Measurements from ENCODE around the gene PPP2R2C.

The PPP2R2C gene

GRCh38 chr4:6449746-6450369 lies 22.6 kb downstream of the PPP2R2C start:
- no peak for DNase-seq (ENCODE audit: low spot score)

- no peak for DNase-seq (ENCODE audit: low spot score)
Observed at GRCh38 chr4:6449335-6449734, 23.1 kb downstream of the PPP2R2C start.

DNA sequence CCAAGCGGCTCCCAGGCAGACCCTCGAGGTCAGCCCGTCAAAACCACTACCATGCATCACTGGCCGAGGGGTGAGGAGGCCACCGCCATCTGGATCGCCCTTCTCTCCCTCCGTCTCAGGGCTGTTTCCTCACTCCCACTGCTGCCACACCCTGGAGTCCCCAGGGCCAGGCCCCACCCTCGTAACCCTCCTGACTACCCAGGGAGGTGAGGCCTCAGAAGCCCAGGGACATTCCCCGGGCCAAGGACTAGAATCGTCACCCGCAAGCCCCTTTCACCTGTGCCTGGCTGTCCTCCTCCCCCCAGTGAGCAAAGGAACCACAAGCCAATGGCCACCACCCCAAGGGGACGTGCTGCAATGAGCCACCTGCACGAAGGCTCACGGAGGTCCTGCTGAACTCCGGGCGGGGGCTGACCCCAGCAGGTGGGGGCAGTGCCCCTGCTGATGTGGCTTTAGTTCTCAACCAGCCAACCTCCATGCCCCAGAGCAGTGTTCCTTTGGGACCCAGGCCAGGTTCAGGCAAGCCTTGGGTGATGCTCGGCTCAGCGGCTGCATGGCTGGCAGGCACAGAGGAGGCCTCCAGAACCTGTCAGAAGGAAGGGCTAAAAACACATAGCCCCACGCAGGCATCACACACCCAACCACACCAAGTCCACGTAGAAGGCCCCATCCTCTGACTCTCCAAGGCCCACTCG lies 23.8 kb downstream of the PPP2R2C start:
- DNase-seq (ENCODE audit: low spot score), result no peak

DNA sequence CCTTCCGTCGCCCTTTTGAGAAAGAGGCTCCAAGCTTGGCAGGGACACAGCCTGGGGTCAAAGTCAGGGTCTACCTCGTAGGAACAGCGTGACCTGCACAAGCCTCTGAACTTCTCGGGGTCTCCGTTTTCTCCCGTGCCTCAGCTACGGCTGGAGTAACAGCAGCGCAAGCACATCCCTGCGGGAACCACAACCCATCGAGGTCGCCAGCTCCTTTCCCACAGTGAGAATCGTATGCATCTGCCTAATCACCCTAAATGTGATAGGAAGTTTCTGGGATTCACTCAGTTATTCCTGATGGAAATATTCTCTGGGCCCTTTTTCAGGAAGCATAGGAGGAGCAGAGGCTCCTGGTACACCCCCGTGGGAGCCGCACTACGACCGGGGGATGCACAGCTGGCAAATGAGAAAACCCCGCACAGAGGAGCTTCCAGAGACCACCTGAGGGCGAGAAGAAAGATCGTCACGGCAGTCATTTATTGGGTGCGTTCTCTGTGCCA lies 24.7 kb downstream of the PPP2R2C start:
- DNase-seq (ENCODE audit: low spot score), result no peak

GRCh38 chr4:6446538-6447451 lies 25.6 kb downstream of the PPP2R2C start:
- DNase-seq (ENCODE audit: low spot score), result no peak

- DNase-seq (ENCODE audit: low spot score), result no peak
Observed at GRCh38 chr4:6446130-6446482, 26.3 kb downstream of the PPP2R2C start.

GRCh38 chr4:6445403-6446129 lies 26.8 kb downstream of the PPP2R2C start:
- no peak for DNase-seq (ENCODE audit: low spot score)

GRCh38 chr4:6444582-6444981 lies 27.8 kb downstream of the PPP2R2C start:
- no peak for DNase-seq (ENCODE audit: low spot score)

DNA sequence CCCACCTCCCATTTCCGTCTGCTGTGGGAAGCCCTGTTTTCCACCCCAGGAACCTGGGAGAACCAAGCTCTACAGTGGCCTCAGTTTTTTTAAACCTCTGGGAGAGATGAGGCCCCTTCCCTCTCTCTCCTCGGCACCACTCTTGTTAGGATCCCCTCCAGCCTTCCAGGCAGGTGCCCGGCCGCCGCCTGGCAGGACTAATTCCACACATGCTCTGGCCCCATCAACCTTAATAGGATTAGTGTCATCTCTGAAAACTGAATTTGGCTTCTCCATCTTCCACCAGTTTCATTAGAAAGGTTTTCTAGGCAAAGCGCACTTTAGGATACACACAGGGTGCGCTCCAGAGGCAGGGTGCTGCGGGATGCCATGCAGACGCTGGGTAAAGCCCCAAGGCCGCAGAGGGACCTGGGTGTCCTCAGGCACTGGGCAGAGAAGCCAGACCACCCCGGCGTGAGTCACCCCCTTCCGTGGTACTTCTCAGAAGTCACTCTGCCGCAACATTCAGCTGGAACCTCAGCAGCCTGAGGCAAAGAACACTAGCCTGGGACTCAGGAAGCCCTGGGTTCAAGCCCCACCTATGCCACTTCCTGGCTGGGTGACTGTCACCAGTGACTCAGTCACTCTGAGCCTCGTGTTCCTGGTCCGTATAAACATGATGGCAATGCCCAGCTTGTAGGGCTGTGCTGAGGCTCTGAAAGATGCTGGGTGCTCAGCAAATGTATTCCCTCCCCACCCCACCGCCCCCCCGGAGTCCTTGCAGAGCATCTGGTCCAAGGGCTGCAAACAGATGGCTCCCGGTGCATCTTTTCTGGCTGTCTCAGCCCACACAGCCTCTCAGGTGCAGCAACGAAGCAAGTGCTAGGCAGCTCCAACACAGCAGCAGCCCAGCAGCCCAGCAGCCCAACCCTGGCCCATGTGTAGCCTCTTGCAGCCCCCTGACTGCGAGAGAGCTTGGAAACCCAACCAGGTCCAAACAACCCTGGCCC lies 29.1 kb downstream of the PPP2R2C start:
- no peak for DNase-seq (ENCODE audit: low spot score)

DNA sequence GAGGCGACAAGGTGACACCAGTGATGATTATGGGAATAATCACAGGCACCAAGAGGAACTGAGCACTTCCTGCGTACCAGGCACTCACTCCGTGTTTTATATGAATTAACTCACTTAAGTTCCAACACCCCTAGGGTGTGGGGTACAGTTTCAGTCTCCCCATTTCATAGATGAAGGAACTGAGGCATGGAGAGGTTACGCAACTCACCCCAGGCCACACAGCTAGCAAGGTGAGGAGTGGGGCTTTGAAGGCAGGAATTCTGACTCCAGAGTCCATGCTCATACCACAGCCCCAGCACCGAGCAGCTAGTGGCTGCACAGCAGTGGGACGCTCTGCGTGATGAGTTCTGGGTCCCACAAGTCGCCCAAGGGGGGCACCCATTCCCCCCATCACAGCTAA lies 29.9 kb downstream of the PPP2R2C start:
- DNase-seq (ENCODE audit: low spot score), result no peak

DNA sequence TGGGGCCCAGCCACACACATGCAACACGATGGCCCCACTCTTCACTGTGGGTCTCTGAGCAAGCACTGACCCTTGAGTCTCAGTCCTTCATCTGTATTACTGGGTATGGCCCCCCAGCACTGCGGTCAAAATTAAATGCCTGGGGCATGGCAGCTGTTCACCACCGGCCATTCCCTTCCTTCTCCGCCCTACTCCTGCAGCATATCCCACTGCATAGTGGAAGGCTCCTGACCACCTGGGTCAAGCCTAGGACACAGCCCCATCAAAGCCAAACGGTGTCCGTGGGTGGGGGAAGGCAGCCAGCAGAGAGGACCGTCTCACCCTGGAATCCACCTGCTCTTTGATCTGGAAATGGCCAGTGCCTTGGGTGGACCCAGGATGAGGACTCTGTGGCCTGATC lies 30.7 kb downstream of the PPP2R2C start:
- DNase-seq (ENCODE audit: low spot score), result no peak

GRCh38 chr4:6441202-6441582 lies 31.2 kb downstream of the PPP2R2C start:
- DNase-seq (ENCODE audit: low spot score), result no peak

GRCh38 chr4:6440506-6441201 lies 31.8 kb downstream of the PPP2R2C start:
- DNase-seq (ENCODE audit: low spot score), result no peak

DNA sequence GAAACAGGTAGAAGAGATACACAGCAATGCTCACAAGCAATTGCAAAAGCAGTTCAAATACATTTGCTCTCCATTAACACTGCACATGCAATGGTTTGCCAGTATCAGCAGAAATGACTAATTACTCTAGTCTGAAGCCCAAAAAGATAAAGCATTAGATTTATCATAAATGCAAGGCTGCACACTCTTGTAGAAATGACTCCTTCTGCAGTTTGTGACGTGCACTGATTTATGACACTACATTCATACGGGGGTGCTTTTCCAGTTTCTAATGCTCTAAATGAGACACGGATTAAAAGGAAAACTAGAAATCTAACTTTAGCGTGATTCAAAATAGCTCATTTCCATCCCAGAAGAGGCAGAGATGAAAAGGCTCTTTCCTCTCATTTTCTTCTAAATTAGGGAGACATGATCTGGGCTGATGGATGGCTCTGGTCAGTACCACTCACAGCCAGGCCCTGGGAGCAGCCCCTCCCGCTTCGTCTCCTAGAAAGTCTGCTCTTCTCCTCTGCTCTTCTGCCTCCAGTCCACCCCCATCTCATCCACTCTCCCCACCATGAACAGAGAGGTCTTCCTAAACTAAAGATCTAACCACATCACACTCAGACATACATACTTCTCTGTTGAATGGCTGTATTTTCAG lies 33.2 kb downstream of the PPP2R2C start:
- DNase-seq (ENCODE audit: low spot score), result no peak

DNA sequence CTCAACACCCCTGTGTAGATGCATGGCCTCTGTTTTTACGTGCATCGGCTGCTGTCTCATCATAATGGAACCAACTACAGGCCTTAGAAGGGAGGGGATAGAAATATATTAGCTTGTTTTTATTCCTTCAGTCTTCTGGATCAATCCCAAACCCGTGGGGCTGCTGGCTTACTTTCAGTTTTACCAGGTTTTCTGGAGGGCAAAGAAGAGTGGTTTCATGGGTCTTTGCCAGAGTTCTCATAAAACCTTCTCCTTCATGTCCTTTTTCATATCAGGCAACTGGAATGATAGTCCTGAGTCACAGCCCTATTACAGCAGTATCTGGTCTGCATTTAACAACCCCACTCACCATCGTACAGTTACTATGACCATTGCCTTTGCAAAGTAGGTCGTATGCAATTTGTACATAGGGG lies 34.6 kb downstream of the PPP2R2C start:
- no peak for DNase-seq (ENCODE audit: low spot score)

DNA sequence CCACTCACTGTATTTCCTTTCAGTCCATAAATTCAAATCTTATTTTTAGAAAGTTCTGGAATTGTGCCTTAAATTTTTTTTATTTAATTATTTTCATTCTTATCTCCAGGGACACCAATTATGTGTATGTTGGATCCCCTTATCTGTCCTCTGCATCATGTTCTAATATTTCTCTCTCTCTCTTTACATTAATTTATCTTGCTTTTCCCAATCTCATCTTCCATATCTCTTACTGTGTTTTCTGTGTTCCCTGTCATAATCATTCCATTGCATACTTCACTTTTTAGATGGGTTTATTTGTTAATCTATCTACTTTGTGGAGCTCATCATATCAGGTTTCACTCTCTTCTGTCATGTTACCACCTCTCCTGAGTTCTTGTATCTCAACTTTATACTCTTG lies 37.4 kb downstream of the PPP2R2C start:
- no peak for DNase-seq (ENCODE audit: low spot score)

GRCh38 chr4:6430927-6431326 lies 41.5 kb downstream of the PPP2R2C start:
- no peak for DNase-seq (ENCODE audit: low spot score)

DNA sequence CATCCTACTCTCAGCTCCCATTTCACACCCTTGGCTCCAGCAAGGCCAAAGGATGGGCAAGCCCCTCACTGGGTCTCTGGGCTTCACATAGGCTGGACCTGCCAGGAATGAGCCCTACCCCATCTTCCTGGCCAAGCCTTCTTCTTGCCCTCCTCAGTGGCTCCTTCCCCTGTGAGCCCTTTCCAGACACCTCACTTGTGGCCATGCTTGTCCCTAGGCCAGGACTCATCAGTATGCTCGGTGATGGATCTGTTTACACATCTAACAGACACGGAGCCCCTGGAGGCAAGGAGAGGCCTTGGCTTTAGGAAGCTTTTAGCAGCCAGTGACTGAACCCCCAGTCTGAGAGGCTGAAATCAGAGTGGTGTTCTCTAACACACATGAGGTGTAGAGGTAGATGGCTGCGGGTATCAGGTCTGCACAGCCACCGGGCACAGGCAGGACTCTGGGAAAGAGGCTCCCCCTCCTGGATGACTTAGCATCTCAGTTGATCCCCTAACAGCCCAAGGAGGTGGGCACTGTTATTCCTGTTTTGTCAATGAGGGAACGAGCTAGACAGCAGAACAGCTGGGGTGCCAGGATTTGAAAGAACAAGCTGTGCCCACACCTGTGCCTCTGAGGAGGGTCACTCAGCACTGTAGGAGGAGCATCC lies 44.8 kb downstream of the PPP2R2C start:
- no peak for DNase-seq (ENCODE audit: low spot score)

All from germinal center (tissue), 1 donor.